NCI-H2196 treated with DMSO at 0.1 percent for 48 hours (cell line): ENCODE results near the gene SERBP1.
"Not testable (repeated sequence)": the region's sequence is repeated elsewhere in the genome, so short reads cannot be mapped to it uniquely, and the experiment has no call there.

Source experiments
- DNase-seq: peaks from one replicate; lab custom pipeline; 2025; ENCODE audit not compliant: unreplicated experiment; lab: John Stamatoyannopoulos, UW

The SERBP1 gene

GRCh38 chr1:67430358-67431155 lies at the start of gene SERBP1:
TSS of gene SERBP1 (minus strand) at chr1:67430402. CDS start at chr1:67430300, 102 bp downstream.
- DNase-seq = peak; percentile 95

GRCh38 chr1:67479146-67479891 lies 49.1 kb upstream of the SERBP1 start:
- DNase-seq = no peak

GRCh38 chr1:67476906-67477305 lies 46.7 kb upstream of the SERBP1 start:
- no peak for DNase-seq

GRCh38 chr1:67476006-67476482 lies 45.8 kb upstream of the SERBP1 start:
- no peak for DNase-seq

GRCh38 chr1:67472056-67472455 lies 41.9 kb upstream of the SERBP1 start:
- no peak for DNase-seq

- no peak for DNase-seq
Observed at GRCh38 chr1:67469431-67469830, 39.2 kb upstream of the SERBP1 start.

GRCh38 chr1:67468066-67468718 lies 38.0 kb upstream of the SERBP1 start:
- no peak for DNase-seq

GRCh38 chr1:67465375-67465774 lies 35.2 kb upstream of the SERBP1 start:
- DNase-seq = no peak

GRCh38 chr1:67464746-67465145 lies 34.5 kb upstream of the SERBP1 start:
- no peak for DNase-seq

GRCh38 chr1:67464058-67464457 lies 33.9 kb upstream of the SERBP1 start:
- no peak for DNase-seq

GRCh38 chr1:67463298-67463955 lies 33.2 kb upstream of the SERBP1 start:
- no peak for DNase-seq

- DNase-seq = no peak
Observed at GRCh38 chr1:67460676-67461500, 30.7 kb upstream of the SERBP1 start.

- DNase-seq = no peak
Observed at GRCh38 chr1:67459068-67459467, 28.9 kb upstream of the SERBP1 start.

GRCh38 chr1:67458663-67459062 lies 28.5 kb upstream of the SERBP1 start:
- no peak for DNase-seq

GRCh38 chr1:67457247-67457646 lies 27.0 kb upstream of the SERBP1 start:
- DNase-seq = no peak

GRCh38 chr1:67451815-67452214 lies 21.6 kb upstream of the SERBP1 start:
- DNase-seq = no peak

- DNase-seq = no peak
Observed at GRCh38 chr1:67451356-67451755, 21.2 kb upstream of the SERBP1 start.

- no peak for DNase-seq
Observed at GRCh38 chr1:67446893-67447292, 16.7 kb upstream of the SERBP1 start.

GRCh38 chr1:67446014-67446413 lies 15.8 kb upstream of the SERBP1 start:
- DNase-seq = not testable (repeated sequence)

- no peak for DNase-seq
Observed at GRCh38 chr1:67441739-67442281, 11.6 kb upstream of the SERBP1 start.
